HG03575 (cell line): ENCODE results near the gene PIP4K2B.

Experiments used
- ATAC-seq: cut with Tn5 transposase; IDR thresholded peaks from one replicate; pipeline ENCODE4 v1.9.1; 2021; ENCODE audit not compliant: unreplicated experiment, insufficient number of reproducible peaks, low FRiP score; ENCODE audit errors: extremely low read depth

Gene PIP4K2B

DNA sequence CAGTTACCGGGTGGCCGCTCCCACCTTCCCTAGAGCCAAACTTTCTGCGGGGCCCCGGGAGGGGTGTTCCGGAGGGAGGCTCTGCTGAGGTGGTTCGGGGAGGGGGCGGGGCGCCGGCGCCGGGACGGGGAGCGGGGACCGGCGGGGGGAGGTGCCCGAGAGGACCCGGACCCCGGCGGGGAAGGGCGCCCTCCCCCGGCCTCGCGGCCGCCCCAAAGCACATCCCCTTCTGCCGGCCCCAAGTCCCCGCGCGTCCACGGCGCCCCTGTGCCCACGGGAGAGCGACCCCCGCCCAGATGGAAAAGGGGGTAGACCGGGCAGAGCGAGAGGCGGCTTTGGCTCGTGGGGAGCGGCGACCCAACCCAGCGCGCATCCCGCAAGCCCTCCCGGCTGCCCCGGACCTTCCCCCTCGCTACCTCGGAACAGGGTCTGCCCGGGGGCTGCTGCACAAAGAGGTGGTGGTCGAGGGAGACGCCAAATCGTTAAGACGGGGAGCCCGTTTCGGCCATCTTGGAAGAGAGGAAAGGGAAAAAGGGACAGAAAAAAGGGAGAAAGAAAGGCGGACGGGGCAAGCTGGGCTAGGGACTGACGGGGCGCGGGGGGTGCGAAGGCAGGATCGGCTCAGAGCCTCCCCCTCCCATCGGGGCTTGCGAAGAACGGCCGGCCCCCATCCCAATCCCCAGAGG is 51.8 kb downstream of the PIP4K2B start:
- no peak for ATAC-seq

DNA sequence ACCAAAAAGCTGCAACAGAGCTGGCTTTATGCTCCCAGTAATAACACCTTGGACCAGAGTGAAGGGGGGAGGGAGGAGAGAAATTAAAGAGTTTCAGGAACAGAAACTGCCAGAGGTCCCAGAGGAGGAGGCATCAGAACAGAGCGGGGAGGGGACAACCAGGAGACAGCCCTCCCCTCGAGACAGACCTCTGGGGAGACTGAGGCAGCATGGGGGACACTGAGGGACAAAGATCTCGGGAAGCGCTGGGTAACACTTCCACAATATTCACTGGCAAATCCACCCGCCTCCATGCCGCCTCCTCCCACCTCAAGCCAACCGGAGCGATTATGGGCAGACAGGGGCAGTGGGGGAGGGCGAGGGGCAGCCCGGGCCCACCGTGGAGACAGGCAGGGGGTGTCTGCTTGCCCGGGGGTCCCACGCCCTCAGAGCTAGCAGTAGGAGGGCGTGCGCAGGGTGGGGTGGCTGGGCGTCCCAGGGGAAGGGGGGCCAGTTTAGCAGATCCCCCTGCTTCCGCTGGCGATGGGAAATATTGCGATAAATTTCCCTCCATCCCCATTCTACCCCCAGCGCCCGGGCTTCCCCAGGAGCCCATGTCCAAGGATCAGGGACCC is 52.4 kb downstream of the PIP4K2B start:
- no peak for ATAC-seq

DNA sequence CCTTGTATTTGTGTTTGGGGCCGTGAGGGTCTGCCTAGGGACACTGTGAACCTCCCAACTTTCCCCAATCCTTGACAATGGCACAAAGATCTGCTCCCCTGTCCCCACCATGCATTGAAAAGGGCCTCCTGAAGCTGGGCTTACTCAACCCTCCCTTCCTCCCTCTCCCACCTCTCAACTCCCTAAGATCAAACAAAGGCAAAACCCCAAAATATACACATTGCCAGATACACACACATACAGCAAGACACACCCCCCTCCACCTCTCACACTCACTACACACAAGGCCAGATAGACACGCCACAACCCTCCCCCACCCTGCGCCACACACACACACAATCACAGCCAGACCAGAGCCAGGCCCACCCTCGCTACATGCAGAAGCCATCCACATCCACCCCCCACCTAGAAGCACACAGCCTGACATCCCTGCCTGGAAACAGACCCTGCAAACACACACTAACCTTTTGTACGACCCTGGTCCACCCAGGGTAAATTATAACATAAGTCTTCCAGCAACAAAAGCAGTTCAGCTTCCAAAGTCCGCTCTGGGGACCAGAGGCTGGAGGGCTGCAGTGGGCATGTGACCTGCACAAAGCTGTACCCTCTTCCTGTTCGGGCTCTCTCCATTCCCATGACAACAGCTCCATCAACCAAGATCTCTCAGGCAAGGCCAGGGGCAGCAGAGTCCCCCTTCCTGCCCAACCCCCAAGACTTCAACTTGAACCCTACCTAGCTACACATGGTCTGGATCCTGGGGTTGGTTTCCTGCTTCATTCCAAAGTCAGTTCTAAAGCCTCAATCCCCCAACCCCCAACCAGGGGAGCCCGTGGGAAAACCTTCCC is 53.1 kb downstream of the PIP4K2B start:
- no peak for ATAC-seq

DNA sequence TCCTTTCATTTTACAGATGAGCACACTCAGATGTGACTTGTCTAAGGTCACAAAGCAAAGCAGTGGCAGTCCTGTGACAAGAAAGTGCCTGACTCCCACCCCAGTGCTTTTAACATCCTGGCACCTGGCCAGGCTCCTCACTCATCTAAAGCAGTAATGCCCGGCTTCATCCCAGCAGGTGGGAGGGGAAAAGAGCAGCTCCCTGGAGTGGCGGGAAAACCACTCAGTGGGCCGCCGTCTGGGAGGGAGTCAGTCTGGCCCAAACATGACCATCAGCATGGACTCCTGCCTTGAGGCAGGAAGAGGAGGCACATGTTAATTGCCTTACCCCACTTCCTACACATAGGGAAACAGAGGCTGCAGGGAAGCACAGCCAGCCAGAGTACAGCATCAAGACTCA is 53.8 kb downstream of the PIP4K2B start:
- ATAC-seq: no peak

DNA sequence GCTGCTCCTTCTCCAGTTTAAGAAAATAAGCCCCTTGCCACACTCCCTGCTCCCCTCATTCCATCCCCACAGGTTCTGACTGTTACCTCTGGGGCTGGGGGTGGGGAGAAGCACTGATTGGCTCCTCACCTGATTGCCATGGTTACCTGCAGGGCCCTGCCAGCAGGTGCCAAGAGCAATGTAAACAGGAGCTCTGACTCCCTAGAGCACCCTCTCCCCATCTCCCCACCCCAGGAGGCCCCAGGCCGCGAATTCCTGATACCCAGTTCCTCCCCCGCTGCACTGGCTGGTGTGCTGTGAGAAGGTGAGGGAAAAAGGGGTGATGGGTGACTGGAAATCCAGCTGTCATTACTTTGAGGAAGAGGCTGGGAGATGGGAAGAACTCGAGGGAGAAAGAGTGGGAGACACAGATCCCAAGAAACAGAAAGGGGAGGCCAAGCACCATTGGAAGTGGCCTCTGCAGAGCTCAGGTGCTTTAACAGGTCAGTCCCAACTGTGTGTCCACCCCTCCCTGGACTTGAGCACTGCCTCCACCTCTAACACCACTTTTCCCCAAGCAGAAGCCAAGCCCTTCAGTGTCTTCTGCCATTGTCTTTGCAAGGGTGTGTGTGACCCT is 55.7 kb downstream of the PIP4K2B start:
- ATAC-seq: no peak

DNA sequence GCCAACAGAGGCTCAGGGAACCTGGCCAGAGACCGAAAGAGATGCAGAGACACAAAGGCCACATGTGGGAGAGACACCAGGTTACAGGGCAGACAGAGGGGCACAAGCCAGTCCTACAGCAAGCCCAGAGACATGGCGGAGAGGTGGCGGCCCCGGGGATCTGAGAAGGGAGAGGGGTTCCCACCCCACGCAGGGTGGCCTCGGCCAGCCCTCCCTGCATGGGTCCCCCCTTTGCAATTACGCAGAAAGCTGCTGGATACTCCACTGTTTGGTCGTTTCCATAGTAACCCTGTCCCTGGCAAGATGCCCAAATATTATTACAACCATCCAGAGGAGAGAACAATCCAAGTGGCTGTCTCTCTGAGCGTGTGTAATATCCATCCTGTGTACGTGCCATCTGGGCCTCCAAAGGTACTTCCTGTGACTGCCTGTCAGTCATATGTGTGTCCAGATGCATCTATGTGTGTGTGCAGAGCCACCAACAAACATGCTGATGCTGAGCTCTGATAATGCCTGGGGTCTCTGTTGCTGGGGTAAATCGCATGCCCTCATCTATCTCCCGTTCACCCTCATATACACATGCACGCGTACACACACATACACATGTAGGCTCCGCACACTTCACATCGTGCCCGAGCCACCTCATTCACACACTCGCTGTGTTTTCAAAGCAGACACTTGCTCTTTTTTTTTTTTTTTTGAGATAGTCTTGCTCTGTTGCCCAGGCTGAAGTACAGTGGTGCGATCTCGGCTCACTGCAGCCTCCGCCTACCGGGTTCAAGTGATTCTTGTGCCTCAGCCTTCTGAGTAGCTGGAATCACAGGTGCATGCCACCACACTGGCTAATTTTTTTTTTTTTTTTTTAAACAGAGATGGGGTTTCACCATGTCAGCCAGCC is 56.7 kb downstream of the PIP4K2B start:
- no peak for ATAC-seq

DNA sequence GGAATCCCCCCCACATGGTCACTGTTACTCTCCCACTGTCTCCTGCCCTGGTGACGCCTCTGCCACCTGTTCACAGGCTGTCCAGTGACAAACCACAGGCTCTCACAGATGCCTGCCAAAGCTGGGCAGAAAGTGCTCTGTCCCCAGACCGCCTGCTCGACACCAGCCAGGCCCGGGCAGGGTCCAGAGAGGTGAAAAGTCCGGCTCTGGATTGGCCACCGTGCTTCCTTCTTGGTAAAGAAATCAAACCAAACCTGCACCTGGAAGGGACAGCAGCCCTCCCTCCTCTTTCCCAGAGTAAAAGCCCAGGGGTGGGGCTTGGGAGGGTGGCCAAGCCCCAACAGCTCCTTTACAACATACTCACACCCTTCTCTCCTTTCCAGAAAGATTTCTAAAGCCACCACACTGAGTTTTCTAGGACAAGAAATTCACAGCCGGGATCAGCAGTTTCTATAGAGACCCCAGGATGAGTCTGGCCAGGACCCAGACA is 57.4 kb downstream of the PIP4K2B start:
- no peak for ATAC-seq

DNA sequence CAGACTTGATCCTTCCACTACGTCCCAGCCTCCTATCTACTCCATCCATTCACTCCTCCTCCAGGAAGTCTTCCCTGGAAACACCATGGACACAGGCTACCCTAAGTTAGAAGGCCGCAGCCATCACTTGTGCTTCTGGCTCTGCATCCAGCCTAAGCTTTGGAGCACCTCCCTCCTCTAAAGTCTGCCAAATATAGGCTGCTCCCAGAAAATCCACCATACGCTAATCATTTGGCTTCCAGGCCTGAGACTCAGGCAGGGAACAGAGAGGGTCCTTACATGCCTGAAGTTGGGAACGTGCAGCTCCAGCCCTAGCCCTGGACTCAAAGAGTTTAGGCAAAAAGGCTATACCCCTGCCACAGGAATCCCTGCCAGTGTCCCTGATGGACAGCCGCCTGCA is 57.9 kb downstream of the PIP4K2B start:
- no peak for ATAC-seq

DNA sequence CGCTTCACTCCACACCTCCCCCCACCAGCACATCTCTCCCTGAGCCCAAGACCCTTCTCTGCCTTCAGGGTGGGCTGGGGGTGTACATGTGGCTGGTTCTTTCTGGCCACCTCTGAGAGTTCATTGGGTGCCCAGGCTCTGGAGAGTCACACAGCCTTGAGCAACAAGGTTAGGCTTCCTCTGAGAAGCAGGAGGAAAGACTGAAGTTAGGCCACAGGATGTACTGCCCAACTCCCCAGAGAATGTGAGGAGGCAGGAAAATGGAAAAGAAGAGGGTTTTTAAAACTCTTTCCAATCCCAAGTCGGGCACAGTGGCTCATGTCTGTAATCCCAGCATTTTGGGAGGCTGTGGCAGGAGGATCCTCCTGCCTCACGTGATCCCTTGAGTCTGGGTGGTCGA is 58.5 kb downstream of the PIP4K2B start:
- ATAC-seq: no peak

DNA sequence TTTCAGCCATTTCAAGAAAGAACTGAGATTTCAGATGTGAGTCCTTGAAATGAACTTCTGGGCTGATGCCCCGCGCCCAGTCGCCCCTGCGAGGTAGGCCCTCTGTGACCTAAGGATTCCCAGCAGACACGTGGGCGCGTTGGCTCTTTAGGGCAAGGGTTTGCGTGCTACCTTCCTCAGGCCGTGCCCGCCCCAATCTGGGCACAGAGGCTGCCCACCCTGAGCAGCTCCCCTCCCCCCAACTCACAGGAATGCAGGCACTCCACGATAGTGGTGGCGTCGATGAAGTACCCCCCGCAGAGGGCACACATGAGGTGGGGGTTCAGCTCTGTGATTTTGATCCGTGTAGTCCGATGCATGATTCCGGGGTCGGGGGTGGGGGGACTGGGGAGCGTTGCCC is 59.3 kb downstream of the PIP4K2B start:
- ATAC-seq: no peak

DNA sequence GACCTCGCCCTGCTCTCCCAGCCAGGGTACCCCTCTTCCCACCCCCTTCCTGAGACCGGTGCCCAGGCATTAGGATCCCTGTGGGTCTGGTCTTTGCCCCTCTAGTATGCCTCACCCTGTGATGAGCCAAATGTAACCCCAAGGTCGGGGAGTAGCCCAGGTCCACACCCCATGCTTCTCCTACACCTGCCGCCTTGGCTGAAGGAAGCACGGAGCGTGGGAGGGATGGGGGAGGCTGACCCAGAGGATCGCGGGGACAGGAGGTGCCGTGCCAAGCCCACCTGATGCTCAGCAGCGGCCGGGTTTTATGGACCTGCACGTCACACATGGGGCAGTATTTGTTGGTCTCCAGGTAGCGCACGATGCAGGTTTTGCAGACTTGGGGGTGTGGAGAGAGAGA is 60.1 kb downstream of the PIP4K2B start:
- no peak for ATAC-seq

DNA sequence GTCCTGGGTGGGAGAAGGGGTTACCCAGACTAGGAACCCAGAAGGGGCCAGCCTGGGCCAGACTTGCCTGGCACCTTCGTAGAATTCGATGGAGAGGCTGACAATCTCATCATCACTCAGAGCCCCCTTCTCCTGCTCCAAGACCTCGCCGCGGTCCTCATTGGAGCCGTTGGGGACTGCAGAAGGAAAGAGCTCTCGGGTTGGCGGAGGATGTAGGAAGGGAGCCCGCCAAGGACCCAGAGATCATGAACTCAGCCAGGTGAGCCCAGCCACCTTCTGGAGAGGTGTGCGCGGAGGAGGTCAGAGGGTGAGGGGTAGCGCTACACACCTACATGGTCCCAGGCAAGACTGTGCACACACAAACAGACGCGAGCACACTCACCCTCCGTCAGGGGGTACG is 60.7 kb downstream of the PIP4K2B start:
- no peak for ATAC-seq

DNA sequence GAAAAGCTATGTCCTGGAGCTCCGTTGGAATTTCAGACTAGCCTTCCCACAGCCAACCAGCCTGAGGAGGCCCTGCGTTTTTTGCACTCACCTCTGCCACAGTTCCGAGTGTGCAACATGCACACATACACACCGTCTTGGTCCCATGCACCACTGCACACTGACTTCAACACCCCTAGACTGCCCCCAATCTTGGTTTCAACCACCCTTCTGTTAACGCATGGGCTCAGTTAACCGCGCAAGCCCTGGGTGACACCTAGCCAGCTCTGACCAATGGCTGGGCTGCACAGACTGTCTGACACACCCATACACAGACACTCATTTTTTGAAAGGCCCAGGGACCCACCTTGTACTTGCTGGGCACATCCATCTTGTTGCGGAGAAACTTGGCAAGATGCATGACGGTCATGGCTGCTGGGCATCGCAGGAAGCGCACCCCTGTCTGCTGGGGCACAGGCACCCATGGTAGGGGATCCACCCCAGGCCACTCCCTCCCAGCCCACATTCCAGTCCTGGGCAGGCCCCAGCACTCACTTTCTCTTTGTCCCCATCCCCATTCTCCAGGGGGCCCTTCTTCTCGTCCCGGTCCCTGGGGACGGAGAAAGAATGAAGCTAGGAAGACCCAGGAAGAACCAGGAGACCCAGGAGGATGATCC is 61.2 kb downstream of the PIP4K2B start:
- ATAC-seq: no peak

DNA sequence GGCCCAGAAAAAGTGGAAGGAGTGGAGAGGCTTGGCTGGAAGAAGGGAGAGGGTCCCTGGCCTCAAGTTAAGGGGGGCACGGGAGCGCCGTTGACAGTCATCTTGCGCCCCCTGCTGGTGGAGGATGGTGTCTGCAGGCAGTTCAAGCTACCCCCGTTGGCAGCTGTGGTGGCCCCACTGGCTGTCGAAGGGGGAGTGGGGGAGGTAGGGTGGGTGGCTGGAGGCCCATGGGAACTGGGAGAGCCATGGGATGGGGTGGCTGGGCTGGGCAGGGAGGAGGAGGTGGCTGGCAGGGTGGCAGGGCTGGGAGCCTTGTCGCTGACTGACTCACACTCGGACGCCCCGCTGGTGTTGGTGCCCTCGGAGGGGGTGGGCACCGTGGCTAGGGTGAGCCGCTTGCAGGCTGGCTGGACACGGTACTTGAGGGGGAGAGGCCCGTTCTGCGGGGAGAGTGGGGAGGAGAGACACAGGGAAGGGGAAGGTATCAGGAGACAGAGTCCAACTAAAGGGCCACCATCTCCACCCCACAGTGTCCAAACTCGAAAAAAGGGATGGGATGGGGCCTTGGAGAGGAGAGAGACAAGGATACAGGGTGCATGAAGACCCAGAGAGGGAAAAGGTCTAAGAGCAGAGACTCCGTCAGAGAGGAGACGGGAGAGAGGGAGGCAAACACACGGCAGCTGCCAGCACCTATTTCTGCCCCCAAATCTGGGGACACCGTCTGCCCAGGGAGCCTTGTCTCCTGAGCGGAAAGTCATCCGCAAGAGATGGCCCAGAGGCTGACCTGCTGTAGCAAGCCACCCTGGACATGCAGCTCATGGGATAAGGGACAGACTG is 64.0 kb downstream of the PIP4K2B start:
- no peak for ATAC-seq

DNA sequence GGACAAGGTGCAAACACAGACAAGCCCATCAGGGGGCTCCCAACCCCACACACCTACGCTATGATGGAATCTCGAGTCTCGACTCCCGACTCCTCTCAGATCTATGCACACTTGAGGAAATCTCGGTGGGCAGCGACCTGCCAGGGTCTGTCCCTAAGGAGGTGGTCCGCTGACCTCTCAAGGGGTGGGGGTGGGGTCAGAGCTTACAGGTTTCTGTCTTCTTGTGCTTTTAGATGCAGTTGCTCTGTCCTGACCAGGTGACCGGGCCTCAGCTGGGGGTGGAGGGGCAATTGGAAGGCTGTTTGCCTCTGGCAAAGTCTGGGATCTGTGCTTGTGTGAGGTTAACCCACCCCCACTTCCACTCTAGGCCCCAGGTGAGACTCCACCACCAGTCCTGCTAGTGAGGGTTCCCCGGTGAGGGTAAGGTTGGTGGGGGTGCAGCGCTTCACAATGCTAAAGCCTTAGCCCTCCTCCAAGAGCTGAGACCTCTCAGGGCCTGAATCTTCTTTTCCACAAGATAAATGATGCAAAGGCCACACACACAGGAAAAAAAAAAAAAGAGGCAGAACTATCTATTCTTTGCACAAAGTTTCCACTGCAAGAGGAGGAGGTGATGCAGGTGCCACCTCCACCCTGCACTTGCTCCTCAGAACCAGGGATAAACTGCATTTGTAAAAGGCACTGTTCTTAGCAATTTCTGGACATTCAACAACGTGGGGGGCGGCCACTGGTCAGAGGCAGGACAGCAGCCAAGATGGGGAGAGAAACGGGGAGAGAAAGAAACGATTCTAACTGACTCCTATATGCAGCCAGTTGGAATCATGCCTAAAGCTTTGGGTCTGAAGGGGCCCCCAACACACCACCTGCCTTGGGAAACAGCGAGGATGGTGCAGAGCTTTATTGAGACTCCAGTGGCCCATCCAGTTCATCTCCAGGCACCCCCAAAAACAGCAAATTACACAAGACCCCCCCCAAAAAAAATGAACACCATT is 65.1 kb downstream of the PIP4K2B start:
- ATAC-seq: no peak

DNA sequence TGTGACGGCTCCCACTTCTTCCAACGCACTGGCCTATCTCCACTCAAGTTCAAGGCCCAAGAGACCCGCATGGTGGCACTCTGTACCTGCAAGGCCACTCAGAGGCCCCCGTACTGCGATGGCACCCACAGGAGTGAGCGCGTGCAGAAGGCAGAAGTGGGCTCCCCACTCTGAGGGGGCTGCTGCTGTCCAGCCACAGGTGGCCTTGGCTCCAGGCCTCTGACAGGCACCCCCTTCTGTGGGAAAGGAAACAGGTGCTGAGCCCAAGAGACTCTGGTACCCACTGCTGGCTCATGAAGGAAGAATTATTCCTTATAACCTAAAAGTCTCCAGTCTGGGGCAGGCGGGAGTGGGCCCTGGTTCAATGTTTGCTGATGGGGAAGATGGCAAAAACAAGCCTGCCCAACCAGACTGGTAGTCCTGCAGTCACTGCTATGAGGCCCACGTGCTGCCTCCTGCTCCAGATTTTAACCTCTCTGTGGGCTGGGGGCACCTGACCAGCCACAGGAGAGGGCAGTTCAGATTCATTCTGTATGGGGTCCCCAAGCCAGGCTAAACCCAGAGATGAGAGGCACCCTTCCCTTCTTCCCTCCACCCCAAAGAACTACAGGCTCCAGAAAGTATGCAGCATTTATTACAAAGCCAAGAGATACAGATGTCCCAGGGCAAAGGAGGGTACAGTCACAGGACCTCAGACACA is 65.9 kb downstream of the PIP4K2B start:
- no peak for ATAC-seq
